Retina (tissue), 1 donor: ENCODE results near the gene RSBN1.
"Not testable (repeated sequence)": the region's sequence is repeated elsewhere in the genome, so short reads cannot be mapped to it uniquely, and the experiment has no call there.

Experiments used
- DNase-seq: peaks from one replicate; pipeline ENCODE4 v3.0.0-alpha.2; 2016

The RSBN1 gene

GRCh38 chr1:113779542-113779941 lies 32.7 kb downstream of the RSBN1 start:
- DNase-seq, result no peak

GRCh38 chr1:113777561-113777960 lies 34.7 kb downstream of the RSBN1 start:
- no peak for DNase-seq

GRCh38 chr1:113770031-113770430 lies 42.2 kb downstream of the RSBN1 start:
- no peak for DNase-seq

- peak; percentile 7 for DNase-seq
Observed at GRCh38 chr1:113769601-113769970, 42.7 kb downstream of the RSBN1 start.

- no peak for DNase-seq
Observed at GRCh38 chr1:113768916-113769600, 43.2 kb downstream of the RSBN1 start.

- no peak for DNase-seq
Observed at GRCh38 chr1:113765306-113766230, 46.7 kb downstream of the RSBN1 start.

- DNase-seq, result no peak
Observed at GRCh38 chr1:113763661-113764060, 48.6 kb downstream of the RSBN1 start.

- DNase-seq, result no peak
Observed at GRCh38 chr1:113761937-113762336, 50.3 kb downstream of the RSBN1 start.

- no peak for DNase-seq
Observed at GRCh38 chr1:113760102-113761080, 51.9 kb downstream of the RSBN1 start.

GRCh38 chr1:113759333-113760101 lies 52.8 kb downstream of the RSBN1 start, which contains the start of gene PHTF1:
TSS of gene PHTF1 (minus strand) at chr1:113759486. CDS start at chr1:113758703, 783 bp downstream.
- peak; percentile 94 for DNase-seq

- DNase-seq, result peak; percentile 95
Observed at GRCh38 chr1:113758631-113759332, 53.5 kb downstream of the RSBN1 start.

GRCh38 chr1:113756461-113756860 lies 55.8 kb downstream of the RSBN1 start:
- DNase-seq, result no peak

GRCh38 chr1:113753333-113753732 lies 58.9 kb downstream of the RSBN1 start:
- not testable (repeated sequence) for DNase-seq

- DNase-seq, result no peak
Observed at GRCh38 chr1:113751516-113751915, 60.8 kb downstream of the RSBN1 start.

- DNase-seq, result no peak
Observed at GRCh38 chr1:113751114-113751513, 61.2 kb downstream of the RSBN1 start.

GRCh38 chr1:113749402-113749801 lies 62.9 kb downstream of the RSBN1 start:
- DNase-seq, result no peak

- DNase-seq, result no peak
Observed at GRCh38 chr1:113747376-113747775, 64.9 kb downstream of the RSBN1 start.

GRCh38 chr1:113745425-113745824 lies 66.9 kb downstream of the RSBN1 start:
- no peak for DNase-seq

GRCh38 chr1:113744114-113744513 lies 68.2 kb downstream of the RSBN1 start:
- no peak for DNase-seq

GRCh38 chr1:113742515-113742914 lies 69.8 kb downstream of the RSBN1 start:
- DNase-seq, result no peak

- no peak for DNase-seq
Observed at GRCh38 chr1:113734357-113735055, 77.8 kb downstream of the RSBN1 start.
